ENCODE data around the gene UBN1.

- TF ChIP-seq POLR2A (IDR thresholded peaks at IDR 0.05) (no peak), CTCF (IDR thresholded peaks at IDR 0.05) (no peak), POLR2AphosphoS5 (IDR thresholded peaks at IDR 0.05) (no peak), EP300 (IDR thresholded peaks at IDR 0.05) (no peak)
Measured at GRCh38 chr16:4865231-4865860, 18.1 kb downstream of the UBN1 start.
